Thyroid gland (tissue), 4 donors: Measurements from ENCODE around the gene VPS13C. TPM values are rescaled to one million over a fixed set of nuclear protein-coding genes. Genes with fewer than 3 reads are reported as not detected.

Experiments used
- DNase-seq, 2 donors: peaks; one replicate each; pipeline ENCODE4 v3.0.0-alpha.2; 2019
- H3K27ac ChIP-seq, 3 donors: fragments of 200-600 bp; sonication (generic); 1 replicate in 2 of 3; 2 replicates in 1 of 3; pipeline ENCODE4 v1.5.1; 2016 to 2019; ENCODE audit warnings: mild to moderate bottlenecking in 1 of 3, moderate library complexity in 1 of 3
- H3K27me3 ChIP-seq: fragments of 200-600 bp; sonication (generic); one replicate; pipeline ENCODE4 v1.5.1; 2019
- H3K36me3 ChIP-seq, 2 donors: fragments of 200-600 bp; sonication (generic); one replicate each; pipeline ENCODE4 v1.5.1; 2016 to 2019
- H3K4me1 ChIP-seq, 2 donors: fragments of 200-600 bp; sonication (generic); one replicate each; pipeline ENCODE4 v1.5.1; 2017 to 2019
- H3K4me3 ChIP-seq, 3 donors: fragments of 200-600 bp; sonication (generic); replicated peaks in 1 of 3; 1 replicate in 2 of 3; 2 replicates in 1 of 3; pipeline ENCODE4 v1.5.1; 2016; ENCODE audit warnings: mild to moderate bottlenecking in 1 of 3
- H3K9me3 ChIP-seq: fragments of 200-600 bp; sonication (generic); one replicate; pipeline ENCODE4 v1.5.1; 2017
- CTCF ChIP-seq, 6 experiments: fragments of 200-600 bp in 3 of 6; fragments of 450-650 bp in 3 of 6; sonication (generic) in 3 of 6; IDR thresholded peaks; one replicate each; pipeline ENCODE4 v1.5.1; 2016 to 2019; ENCODE audit warnings: antibody characterized with exemption in 6 of 6, mild to moderate bottlenecking in 2 of 6, inconsistent platforms in 1 of 6, moderate library complexity in 1 of 6
- POLR2A ChIP-seq, 2 donors: fragments of 450-650 bp; IDR thresholded peaks; one replicate each; pipeline ENCODE4 v1.6.1; 2017; ENCODE audit warnings: antibody characterized with exemption in 2 of 2, mild to moderate bottlenecking in 2 of 2, moderate library complexity in 1 of 2
- WGBS, 2 donors: methylation state at CpG; one replicate each; pipeline ENCODE4 v1.1.5; 2017; 5-methylcytosine and 5-hydroxymethylcytosine counted together
- intact Hi-C: fragments of 100-400 bp; cut with DNase I; formaldehyde crosslinking; loops from one replicate; pipeline ENCODE4 v1.15.1; 2023
- total RNA-seq, 4 donors: library from RNA; depleted of rRNA; stranded (reverse); fragments of >200 nt; gene quantifications; one replicate each; pipeline ENCODE4 v1.2.3, GENCODE V29; 2016

VPS13C gene
- total RNA-seq, 4 donors from 2014 or later: 99.4 to 159 (median 119) TPM

- H3K9me3 ChIP-seq: no peaks in the 10 kb centered on the region
- H3K4me1 ChIP-seq: no peaks in the 10 kb centered on the region
- 95 to 96% methylated on average over 4 of the region's 4 CpGs for WGBS, 2 donors
- intact Hi-C loops: no loop called here
- H3K36me3 ChIP-seq: no peaks in the 10 kb centered on the region
- no peak overlapping the region for H3K4me3 ChIP-seq
- H3K27me3 ChIP-seq: no peaks in the 10 kb centered on the region
- TF ChIP-seq CTCF (IDR thresholded peaks at IDR 0.05) (no peak), POLR2A (IDR thresholded peaks at IDR 0.05) (no peak)
- H3K27ac ChIP-seq: no peak overlapping the region
- no peak for DNase-seq
Observed at GRCh38 chr15:61996056-61996635, 64.1 kb downstream of the VPS13C start.

GRCh38 chr15:61994216-61994615 is 66.0 kb downstream of the VPS13C start:
- Histone ChIP-seq H3K27ac (no peak overlapping the region), H3K4me3 (no peak overlapping the region), H3K36me3 (peaks cover 4% of the 10 kb centered on the region in 2 donors), H3K27me3 (no peaks in the 10 kb centered on the region), H3K9me3 (no peaks in the 10 kb centered on the region), H3K4me1 (no peaks in the 10 kb centered on the region)
- DNase-seq: no peak
- TF ChIP-seq CTCF (IDR thresholded peaks at IDR 0.05): no peak
- no peak for TF ChIP-seq POLR2A (IDR thresholded peaks at IDR 0.05)
- intact Hi-C loops: no loop called here
- WGBS, 2 donors: 96 to 98% methylated on average over 1 of the region's 1 CpG

GRCh38 chr15:61992518-61992917 is 67.7 kb downstream of the VPS13C start:
- H3K4me1 ChIP-seq: no peaks in the 10 kb centered on the region
- intact Hi-C loops: no loop called here
- no peak for DNase-seq
- H3K4me3 ChIP-seq: no peak overlapping the region
- peaks cover 4 to 10% of the 10 kb centered on the region in 2 donors for H3K36me3 ChIP-seq
- no peak for TF ChIP-seq CTCF (IDR thresholded peaks at IDR 0.05)
- no peak for TF ChIP-seq POLR2A (IDR thresholded peaks at IDR 0.05)
- H3K27me3 ChIP-seq: no peaks in the 10 kb centered on the region
- no peak overlapping the region for H3K27ac ChIP-seq
- H3K9me3 ChIP-seq: no peaks in the 10 kb centered on the region

GRCh38 chr15:61989667-61990066 is 70.6 kb downstream of the VPS13C start:
- Histone ChIP-seq H3K9me3 (no peaks in the 10 kb centered on the region), H3K4me1 (no peaks in the 10 kb centered on the region), H3K27ac (no peak overlapping the region), H3K36me3 (peaks cover 4 to 10% of the 10 kb centered on the region in 2 donors), H3K4me3 (no peak overlapping the region), H3K27me3 (no peaks in the 10 kb centered on the region)
- WGBS, 2 donors: 86 to 94% methylated on average over 5 of the region's 5 CpGs
- intact Hi-C loops: no loop called here
- TF ChIP-seq POLR2A (IDR thresholded peaks at IDR 0.05) (no peak), CTCF (IDR thresholded peaks at IDR 0.05) (no peak)
- DNase-seq: no peak

- Histone ChIP-seq H3K4me3 (no peak overlapping the region), H3K36me3 (peaks cover 4 to 10% of the 10 kb centered on the region in 2 donors), H3K4me1 (no peaks in the 10 kb centered on the region), H3K9me3 (no peaks in the 10 kb centered on the region), H3K27ac (no peak overlapping the region), H3K27me3 (no peaks in the 10 kb centered on the region)
- intact Hi-C loops: no loop called here
- 97 to 99% methylated on average over 2 of the region's 2 CpGs for WGBS, 2 donors
- TF ChIP-seq POLR2A (IDR thresholded peaks at IDR 0.05) (no peak), CTCF (IDR thresholded peaks at IDR 0.05) (no peak)
- DNase-seq: no peak
Observed at GRCh38 chr15:61987824-61988223, 72.4 kb downstream of the VPS13C start.
